Activated CD8-positive, alpha-beta memory T cell treated with anti-CD3 and anti-CD28 coated beads for 36 hours (primary cell): Measurements from ENCODE around the gene SLC24A5. TPM values are rescaled to one million over a fixed set of nuclear protein-coding genes. Genes with fewer than 3 reads are reported as not detected.

ENCODE experiments used
- CTCF ChIA-PET: fragments of 350-600 bp; sonication (Branson Sonifier 250); formaldehyde crosslinking; loops from one replicate; lab custom pipeline; 2021; ENCODE audit warnings: antibody characterized with exemption; lab: Charles Lee
- POLR2A ChIA-PET: fragments of 350-600 bp; sonication (Branson Sonifier 250); formaldehyde crosslinking; loops from one replicate; lab custom pipeline; 2021; ENCODE audit warnings: antibody characterized with exemption; lab: Charles Lee
- total RNA-seq, 2 experiments: library from RNA; stranded (reverse); gene quantifications; one replicate each; pipeline ENCODE4 v1.2.3, GENCODE V29; 2021

SLC24A5 gene
- total RNA-seq, 2 experiments from 2014 or later: not detected

- POLR2A ChIA-PET: no interaction called here
- CTCF ChIA-PET: no interaction called here
These were observed 14.9 kb upstream of the SLC24A5 start for GRCh38 chr15:48105936-48106335.

DNA sequence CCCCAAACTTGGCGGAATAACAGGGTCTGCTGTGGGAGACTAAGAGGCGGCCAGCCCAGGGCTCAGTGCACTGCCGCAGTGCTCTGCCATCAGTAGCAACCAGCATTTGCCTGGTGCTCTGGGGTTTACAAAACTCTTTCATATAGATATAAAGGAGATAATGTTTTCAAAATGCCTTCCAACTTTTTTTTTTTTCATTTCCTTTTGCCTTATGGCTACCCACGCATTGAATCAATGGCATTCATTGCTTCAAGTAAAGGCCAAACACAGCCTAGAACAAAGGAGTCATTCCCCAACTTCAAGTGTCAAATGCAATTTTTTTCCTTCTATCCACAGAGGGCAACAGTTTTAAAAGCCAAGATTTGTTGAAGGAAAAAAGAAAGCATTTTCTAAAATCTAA lies 11.6 kb upstream of the SLC24A5 start:
- CTCF ChIA-PET: no interaction called here

GRCh38 chr15:48109856-48110531 lies 10.8 kb upstream of the SLC24A5 start:
- POLR2A ChIA-PET: no interaction called here

More for the DNA sequence above, 11.6 kb upstream of the SLC24A5 start:
- POLR2A ChIA-PET: no interaction called here

GRCh38 chr15:48112242-48112641 lies 8.5 kb upstream of the SLC24A5 start:
- POLR2A ChIA-PET: no interaction called here
- CTCF ChIA-PET: no interaction called here

More at GRCh38 chr15:48109856-48110531, 10.8 kb upstream of the SLC24A5 start:
- CTCF ChIA-PET: no interaction called here

DNA sequence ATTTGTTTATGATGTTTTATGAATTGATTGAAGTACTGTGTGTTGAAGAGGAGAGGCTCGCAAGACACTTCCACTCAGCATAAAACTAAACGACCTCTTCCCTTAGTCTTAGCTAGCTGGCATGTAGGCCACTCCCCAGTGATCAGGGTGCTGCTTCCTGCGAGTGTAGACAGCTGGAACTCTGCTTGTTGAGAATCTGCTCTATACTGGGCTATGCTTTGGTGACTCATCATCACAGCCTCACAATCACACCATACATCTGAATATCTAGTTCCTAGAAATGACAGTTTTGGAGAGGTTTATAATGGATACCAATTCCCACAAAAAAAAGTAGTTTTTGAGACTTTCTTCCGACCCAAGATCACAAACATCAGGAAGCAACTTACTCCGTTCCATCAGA lies 1.5 kb upstream of the SLC24A5 start:
- ChIA-PET CTCF (no interaction called here), POLR2A (no interaction called here)

GRCh38 chr15:48121849-48122248 lies 1.1 kb downstream of the SLC24A5 start:
- ChIA-PET POLR2A (no interaction called here), CTCF (no interaction called here)

GRCh38 chr15:48126667-48127355 lies 6.0 kb downstream of the SLC24A5 start:
- ChIA-PET CTCF (no interaction called here), POLR2A (no interaction called here)

DNA sequence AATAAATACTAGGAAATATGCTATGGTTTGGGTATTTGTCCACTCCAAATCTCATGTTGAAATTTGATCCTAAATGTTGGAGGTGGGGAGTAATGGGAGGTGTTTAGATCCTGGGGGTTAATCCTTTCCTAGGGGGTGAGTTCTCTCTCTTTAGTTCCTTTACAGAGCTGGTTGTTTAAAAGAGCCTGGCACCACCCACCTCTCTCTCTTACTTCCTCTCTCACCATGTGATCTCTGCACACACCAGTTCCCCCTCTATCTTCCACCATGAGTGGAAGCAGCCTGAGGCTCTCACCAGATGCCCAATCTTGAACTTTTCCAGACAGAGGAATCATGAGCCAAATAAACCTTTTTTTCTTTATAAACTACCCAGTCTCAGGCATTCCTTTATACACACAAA lies 10.5 kb downstream of the SLC24A5 start:
- CTCF ChIA-PET: no interaction called here
- POLR2A ChIA-PET: no interaction called here

- CTCF ChIA-PET: no interaction called here
- POLR2A ChIA-PET: no interaction called here
These were observed 12.1 kb downstream of the SLC24A5 start for GRCh38 chr15:48132874-48133273.

GRCh38 chr15:48143856-48144255 lies 23.1 kb downstream of the SLC24A5 start:
- ChIA-PET POLR2A (no interaction called here), CTCF (no interaction called here)

DNA sequence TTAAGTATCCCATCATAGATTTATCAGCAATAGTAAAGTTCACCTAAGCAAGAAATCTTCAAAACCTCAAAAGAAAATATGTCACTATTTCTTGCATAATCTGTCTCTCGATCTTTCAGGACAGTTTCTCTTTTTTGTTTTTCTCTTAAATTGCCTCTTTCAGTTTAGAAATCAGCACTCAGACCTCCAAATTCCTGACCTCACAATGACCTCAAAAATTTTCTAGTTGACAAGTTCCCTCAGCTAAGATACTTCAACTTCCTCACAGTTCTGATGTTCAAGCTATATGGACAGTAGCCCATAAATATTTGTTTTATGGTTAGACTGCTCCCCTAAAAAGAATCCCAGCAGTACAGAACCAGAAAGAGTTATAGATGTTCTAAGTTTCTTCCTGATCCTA lies 24.1 kb downstream of the SLC24A5 start:
- POLR2A ChIA-PET: no interaction called here
- CTCF ChIA-PET: no interaction called here

GRCh38 chr15:48145923-48146322 lies 25.1 kb downstream of the SLC24A5 start:
- CTCF ChIA-PET: no interaction called here
- POLR2A ChIA-PET: no interaction called here

GRCh38 chr15:48147358-48147757 lies 26.6 kb downstream of the SLC24A5 start:
- ChIA-PET POLR2A (no interaction called here), CTCF (no interaction called here)

- ChIA-PET CTCF (no interaction called here), POLR2A (no interaction called here)
These were observed 29.1 kb downstream of the SLC24A5 start for GRCh38 chr15:48149858-48150257.

- ChIA-PET POLR2A (no interaction called here), CTCF (no interaction called here)
These were observed 32.7 kb downstream of the SLC24A5 start for GRCh38 chr15:48153526-48153925.

- POLR2A ChIA-PET: no interaction called here
- CTCF ChIA-PET: no interaction called here
These were observed 47.8 kb downstream of the SLC24A5 start for GRCh38 chr15:48168616-48169015.

GRCh38 chr15:48170981-48171380 lies 50.2 kb downstream of the SLC24A5 start:
- ChIA-PET CTCF (no interaction called here), POLR2A (no interaction called here)

GRCh38 chr15:48175126-48175525 lies 54.3 kb downstream of the SLC24A5 start:
- POLR2A ChIA-PET: no interaction called here
- CTCF ChIA-PET: no interaction called here

DNA sequence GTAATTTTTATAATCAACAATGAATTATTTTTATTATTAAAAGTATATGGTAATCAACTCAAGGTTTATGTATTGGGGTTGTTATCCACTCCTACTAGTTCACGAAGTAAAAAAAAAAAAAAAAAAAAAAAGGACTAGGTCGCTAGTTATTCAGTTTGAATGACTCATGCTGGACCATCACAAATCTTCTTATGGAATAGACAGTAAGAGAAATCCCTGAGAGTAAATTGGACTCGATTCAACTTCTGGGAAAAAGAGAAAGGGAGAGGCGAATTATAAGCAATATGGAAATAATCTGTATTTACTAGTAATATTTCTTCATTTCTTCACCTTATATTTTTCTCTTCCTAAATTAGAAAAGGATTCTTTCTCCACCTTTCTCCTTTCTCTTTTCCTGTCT lies 55.3 kb downstream of the SLC24A5 start:
- POLR2A ChIA-PET: no interaction called here
- CTCF ChIA-PET: no interaction called here

DNA sequence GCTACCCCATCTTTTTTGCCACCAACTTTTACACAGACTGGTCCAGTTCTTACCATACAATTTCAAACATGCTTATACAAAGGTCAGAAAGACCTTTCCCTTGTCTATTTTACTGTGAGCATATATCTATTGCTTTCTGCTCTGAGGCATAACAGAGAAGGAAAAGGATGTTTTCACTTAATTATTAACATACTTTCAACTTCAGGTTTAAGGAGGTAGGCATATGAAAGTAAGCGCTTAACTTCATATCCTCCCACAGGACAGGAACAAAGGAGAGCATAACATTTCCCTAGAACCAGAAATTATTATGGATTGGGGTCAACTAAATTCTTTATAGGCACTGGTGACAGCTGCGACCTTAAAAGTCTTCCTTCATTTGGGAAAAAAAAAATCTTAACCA lies 56.2 kb downstream of the SLC24A5 start:
- POLR2A ChIA-PET: no interaction called here
- CTCF ChIA-PET: no interaction called here

DNA sequence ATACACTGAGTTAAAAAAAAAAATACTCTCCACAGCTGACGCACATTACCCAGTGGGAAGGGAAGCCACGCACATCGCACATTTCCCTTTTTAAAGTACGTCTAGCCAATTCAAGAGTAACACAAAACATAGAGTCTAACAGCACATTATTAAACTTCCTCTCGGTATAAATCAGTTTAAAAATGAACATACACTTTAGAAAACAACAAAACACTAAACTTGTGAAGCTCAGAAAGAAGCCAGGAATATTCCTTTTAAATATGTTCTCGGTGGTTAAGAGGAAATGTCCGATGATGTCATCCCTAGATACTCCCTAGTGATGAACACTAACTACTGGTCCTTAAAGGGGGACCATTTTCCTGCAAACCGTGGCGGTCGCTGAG lies 56.6 kb downstream of the SLC24A5 start:
- ChIA-PET CTCF (no interaction called here), POLR2A (no interaction called here)
